A673 (cell line): ENCODE results near the gene EFHD2.

Source experiments
- EZH2 ChIP-seq: fragments of 200-600 bp; sonication (generic); IDR thresholded peaks from 2 replicates; pipeline ENCODE4 v1.6.1; 2017; ENCODE audit warnings: borderline replicate concordance, low read depth, mild to moderate bottlenecking, mixed read lengths, antibody characterized with exemption, low read length; ENCODE audit not compliant: poor library complexity, severe bottlenecking
- TF ChIP-seq, protein P1 (sequence below): fragments of 300-800, 200-600 bp; sonication (generic); conservative IDR thresholded peaks from 2 replicates; pipeline ENCODE4 v1.5.1; 2017; ENCODE audit warnings: low read depth, mild to moderate bottlenecking, antibody characterized with exemption, low read length, moderate library complexity, mixed read lengths

DNA sequence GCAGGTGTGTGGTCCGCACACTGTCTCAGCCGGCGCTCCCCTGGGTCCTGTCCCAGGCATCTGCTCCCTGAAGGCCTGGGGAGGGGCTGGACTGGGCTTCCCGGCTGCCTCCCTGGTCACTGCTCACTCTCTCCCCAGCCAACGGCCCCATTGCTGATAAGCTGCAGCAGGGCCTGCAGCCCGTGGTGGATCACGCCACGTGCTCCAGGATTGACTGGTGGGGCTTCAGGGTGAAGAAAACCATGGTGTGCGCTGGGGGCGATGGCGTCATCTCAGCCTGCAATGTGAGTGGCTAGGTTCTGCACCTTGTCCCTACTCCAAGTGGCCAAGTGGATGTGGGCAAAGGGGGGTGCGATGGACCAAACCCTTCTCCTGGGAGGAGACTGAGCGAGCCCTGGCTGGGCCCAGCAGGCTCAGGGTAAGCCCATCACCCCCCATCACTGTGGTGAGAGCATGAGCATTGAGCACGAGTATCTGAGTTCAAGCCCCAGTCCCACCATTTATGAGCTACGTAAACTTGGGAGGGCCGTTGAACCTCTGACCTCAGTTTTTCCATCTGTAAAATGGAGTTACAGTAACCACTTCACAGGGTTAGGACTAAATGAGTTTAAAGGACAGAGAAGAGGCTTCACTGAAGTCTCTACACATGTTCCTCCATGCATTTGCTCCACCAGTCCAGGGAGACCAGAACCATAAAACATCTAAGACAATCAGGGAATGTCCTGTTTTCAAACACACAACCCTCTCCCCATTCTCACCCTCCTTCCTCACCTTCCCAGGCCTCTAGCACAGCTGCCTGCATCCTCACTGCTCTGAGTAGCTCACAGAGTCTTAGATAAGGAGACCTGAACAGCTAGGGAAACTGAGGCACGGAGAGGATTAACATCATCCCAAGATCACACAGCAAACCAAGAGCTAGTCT is 35.0 kb downstream of the EFHD2 start:
- TF ChIP-seq, protein P1, sequence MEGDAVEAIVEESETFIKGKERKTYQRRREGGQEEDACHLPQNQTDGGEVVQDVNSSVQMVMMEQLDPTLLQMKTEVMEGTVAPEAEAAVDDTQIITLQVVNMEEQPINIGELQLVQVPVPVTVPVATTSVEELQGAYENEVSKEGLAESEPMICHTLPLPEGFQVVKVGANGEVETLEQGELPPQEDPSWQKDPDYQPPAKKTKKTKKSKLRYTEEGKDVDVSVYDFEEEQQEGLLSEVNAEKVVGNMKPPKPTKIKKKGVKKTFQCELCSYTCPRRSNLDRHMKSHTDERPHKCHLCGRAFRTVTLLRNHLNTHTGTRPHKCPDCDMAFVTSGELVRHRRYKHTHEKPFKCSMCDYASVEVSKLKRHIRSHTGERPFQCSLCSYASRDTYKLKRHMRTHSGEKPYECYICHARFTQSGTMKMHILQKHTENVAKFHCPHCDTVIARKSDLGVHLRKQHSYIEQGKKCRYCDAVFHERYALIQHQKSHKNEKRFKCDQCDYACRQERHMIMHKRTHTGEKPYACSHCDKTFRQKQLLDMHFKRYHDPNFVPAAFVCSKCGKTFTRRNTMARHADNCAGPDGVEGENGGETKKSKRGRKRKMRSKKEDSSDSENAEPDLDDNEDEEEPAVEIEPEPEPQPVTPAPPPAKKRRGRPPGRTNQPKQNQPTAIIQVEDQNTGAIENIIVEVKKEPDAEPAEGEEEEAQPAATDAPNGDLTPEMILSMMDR: no peak
- no peak for TF ChIP-seq EZH2
